Stimulated activated CD8-positive, alpha-beta memory T cell treated with anti-CD3 and anti-CD28 coated beads, Interleukin-4, amount 100 ng/mL, for 24 hours (primary cell): Measurements from ENCODE around the gene CACNA2D4.
A peak's percentile ranks its signal among the peaks of the same experiment; 100 is the strongest.

Experiments
- DNase-seq: peaks from one replicate; pipeline ENCODE4 v3.0.0-alpha.2; 2020; ENCODE audit warnings: low read depth

Gene CACNA2D4

GRCh38 chr12:1800401-1801302, 117.8 kb downstream of the CACNA2D4 start:
- no peak for DNase-seq

DNA sequence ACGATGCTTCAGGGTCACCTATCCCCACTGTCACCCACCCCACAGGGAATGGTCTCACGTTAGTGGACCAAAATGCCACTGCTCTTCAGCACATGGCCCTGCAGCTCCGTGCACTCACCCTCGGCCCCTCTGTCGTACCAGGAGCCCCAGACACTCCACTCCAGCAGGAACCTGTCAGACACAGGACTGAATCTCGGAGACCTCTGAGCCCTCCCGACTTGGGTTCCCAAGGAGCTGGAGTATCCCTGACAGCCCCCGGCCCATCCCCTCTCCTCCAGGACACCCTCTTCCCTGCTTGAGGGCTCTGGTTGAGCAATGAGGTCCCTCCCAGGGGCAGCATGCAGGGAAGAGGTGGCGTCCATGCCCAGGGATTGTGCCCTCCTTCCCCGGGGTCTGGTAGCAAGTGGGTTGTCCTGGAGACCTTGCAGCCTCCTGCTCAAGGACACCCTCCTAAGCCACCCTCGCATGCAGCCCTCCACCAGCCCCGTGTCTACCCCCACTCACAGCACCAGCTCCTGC, 118.5 kb downstream of the CACNA2D4 start:
- DNase-seq = no peak

DNA sequence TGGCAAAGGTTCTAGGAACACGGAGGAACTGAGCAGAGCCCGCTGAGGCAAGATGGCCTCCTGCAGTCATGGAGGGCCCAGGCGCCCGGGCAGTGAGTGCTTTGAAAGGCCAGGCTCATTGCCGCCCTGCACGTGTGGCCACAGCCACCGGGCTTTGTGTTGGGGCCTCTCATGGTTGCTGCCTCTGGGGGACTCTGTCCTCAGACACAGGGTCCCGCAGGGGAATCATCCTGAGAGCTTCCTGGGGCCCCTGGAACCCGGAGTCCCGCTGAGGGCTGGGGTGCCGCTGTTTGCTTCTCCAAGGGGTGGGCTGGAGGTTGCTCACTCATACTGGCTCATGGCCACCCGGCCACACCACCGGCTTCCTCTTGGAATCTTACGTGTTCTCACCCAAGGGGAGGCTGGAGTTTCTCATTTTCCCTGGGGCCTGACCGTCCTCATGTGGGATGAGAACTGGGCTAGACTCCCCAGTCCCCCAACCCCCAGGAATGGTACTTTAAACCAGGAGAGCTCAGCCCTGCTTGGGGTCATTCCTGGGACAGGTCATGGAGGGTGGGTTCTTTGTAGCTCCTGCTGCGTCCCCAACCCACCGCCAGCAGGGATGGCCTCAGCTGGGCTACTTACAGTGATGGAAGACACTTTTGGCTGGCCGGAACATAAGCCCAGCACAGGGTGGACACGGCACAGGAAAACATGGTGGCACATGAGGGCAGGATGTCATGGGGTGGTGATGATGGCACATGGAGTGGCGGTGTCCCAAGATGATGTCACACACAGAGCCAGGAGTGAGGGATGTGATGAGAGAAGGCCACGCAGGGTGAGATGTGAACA, 119.2 kb downstream of the CACNA2D4 start:
- no peak for DNase-seq

DNA sequence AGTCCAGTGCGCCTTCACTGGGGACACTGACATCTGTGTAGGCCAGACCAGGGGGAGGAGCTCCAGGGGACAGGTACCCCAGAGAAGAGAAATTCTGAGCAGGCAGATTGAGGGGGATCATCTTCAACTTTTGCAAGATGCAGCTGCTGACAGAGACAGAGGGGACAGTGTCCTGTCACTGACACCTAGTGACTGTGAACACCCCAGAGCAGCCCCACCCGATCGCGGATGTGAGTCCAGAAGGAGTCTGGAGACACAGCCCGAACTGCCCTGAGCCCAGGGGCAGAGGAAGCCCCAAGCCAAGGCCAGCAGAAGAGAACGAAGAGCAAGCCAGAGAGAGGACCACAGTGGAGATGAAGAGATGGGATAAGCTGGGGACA, 119.8 kb downstream of the CACNA2D4 start:
- no peak for DNase-seq

GRCh38 chr12:1797991-1798640, 120.3 kb downstream of the CACNA2D4 start:
- no peak for DNase-seq

- DNase-seq = peak; percentile 45
Measured at GRCh38 chr12:1797011-1797901, 121.2 kb downstream of the CACNA2D4 start.

- DNase-seq = peak; percentile 24
Measured at GRCh38 chr12:1796515-1797010, 121.9 kb downstream of the CACNA2D4 start.

- DNase-seq = peak; percentile 89
Measured at GRCh38 chr12:1795785-1796514, 122.5 kb downstream of the CACNA2D4 start.

- DNase-seq = no peak
Measured at GRCh38 chr12:1795221-1795784, 123.1 kb downstream of the CACNA2D4 start.

DNA sequence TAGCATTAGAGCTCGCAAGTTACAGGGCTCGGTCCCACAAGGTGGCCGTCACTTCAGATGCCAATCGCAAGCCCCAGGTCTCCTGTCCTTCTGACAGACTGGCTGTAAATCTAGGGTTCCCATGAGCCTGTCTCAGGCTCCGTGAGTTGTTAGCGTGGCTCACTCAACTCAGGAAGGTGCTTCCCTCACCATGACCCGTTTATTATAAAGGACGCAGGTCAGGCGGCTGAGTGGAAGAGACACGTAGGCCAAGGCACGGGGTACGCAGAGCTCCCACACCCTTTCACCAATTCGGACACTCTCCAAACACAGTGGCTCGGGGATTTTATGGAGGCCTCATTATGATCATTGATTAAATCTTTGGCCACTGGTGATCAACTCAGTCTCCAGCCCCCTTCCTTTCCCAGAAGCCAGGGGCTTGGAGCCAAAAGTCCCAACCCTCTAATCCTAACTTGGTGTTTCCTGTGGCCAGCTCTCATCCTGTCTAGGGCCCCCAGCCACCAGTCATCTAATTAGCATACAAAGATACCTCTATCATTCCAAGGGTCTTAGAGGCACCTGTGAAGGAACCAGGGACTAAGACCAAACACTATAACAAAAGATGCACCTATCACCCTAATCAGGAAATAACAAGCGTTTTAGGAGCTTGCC, 123.9 kb downstream of the CACNA2D4 start:
- no peak for DNase-seq

- DNase-seq = no peak
Measured at GRCh38 chr12:1793426-1794210, 124.8 kb downstream of the CACNA2D4 start.

DNA sequence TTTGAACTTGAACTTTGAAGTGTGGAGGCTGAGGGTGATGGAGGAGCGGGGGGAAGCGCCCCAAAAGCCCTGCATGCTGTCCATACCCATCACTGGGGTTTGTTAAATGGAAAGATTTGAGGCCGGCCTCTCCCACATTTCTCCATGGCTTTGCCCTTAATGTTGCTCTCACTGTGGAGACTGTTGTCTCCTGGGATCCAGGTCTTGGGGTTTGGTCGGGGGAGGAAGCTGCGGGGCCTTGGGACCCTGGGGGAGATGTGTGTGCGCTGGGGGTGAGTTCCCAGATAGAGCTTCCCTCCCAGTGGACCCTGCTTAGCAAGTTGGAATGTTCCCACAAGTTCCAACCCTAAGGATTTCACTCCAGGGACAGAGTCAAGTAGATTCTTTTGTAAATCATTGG, 126.0 kb downstream of the CACNA2D4 start:
- DNase-seq = no peak

GRCh38 chr12:1791104-1791841, 127.2 kb downstream of the CACNA2D4 start:
- DNase-seq = peak; percentile 35

- DNase-seq = no peak
Measured at GRCh38 chr12:1790444-1790843, 128.0 kb downstream of the CACNA2D4 start.

- DNase-seq = no peak
Measured at GRCh38 chr12:1787714-1788113, 130.7 kb downstream of the CACNA2D4 start.

DNA sequence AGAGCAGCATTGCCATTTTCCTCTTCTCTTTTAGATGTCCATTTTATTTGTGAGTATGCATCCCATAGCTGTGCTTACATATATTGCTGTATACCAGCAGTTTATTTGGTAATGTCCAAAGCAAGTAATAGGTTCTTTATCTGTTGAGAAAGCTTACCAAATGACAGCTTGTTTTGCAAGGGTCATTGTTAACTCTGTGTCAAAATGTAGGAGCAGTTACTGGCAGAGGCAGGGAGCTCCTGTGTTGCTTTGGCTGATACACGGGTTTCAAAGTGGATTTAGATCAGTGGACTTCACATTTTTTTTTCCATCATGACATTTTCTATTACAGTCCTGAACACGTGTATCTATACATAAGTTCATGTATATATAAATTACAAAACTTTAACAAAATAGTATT, 136.2 kb downstream of the CACNA2D4 start:
- no peak for DNase-seq

- DNase-seq = no peak
Measured at GRCh38 chr12:1781772-1782171, 136.7 kb downstream of the CACNA2D4 start.

DNA sequence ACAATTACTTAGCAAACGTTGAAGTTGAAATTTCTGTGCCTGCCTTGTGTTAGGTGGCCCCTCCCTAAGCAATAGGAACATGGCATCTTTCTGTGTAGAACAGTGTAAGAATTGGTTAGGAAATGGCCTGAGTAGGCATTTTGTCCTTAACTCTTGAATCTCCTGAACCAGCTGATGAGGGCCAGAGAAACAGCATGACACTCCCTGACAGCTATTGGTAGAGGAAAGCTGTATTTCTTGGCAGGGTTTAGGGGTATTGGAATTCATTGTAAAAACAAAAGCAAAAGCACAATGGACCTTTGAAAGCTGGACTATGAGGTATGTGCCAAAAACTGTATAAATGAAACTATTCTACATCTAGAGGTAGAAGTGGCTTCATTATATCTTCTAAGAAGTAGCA, 138.7 kb downstream of the CACNA2D4 start:
- no peak for DNase-seq
